DMS53 (cell line): ENCODE results near the gene HES3.
A peak's percentile ranks its signal among the peaks of the same experiment; 100 is the strongest.
"Not testable (repeated sequence)": the region's sequence is repeated elsewhere in the genome, so short reads cannot be mapped to it uniquely, and the experiment has no call there.

Experiments
- DNase-seq: peaks from one replicate; lab custom pipeline; 2025; lab: John Stamatoyannopoulos, UW

The HES3 gene

GRCh38 chr1:6219641-6220040 is 24.3 kb upstream of the HES3 start:
- DNase-seq: not testable (repeated sequence)

GRCh38 chr1:6220236-6220635 is 23.7 kb upstream of the HES3 start:
- DNase-seq: peak; percentile 52

GRCh38 chr1:6221210-6221784 is 22.7 kb upstream of the HES3 start:
- DNase-seq: peak; percentile 35

GRCh38 chr1:6222636-6223035 is 21.3 kb upstream of the HES3 start:
- no peak for DNase-seq

- no peak for DNase-seq
Measured at GRCh38 chr1:6223617-6224016, 20.4 kb upstream of the HES3 start.

- no peak for DNase-seq
Measured at GRCh38 chr1:6224718-6225117, 19.3 kb upstream of the HES3 start.

- no peak for DNase-seq
Measured at GRCh38 chr1:6225651-6226050, 18.3 kb upstream of the HES3 start.

GRCh38 chr1:6233376-6233775 is 10.6 kb upstream of the HES3 start:
- DNase-seq: no peak

GRCh38 chr1:6234502-6235295 is 9.3 kb upstream of the HES3 start:
- DNase-seq: no peak

- DNase-seq: peak; percentile 68
Measured at GRCh38 chr1:6235296-6235677, 8.7 kb upstream of the HES3 start.

- no peak for DNase-seq
Measured at GRCh38 chr1:6237093-6237492, 6.9 kb upstream of the HES3 start.

GRCh38 chr1:6239213-6239752 is 4.7 kb upstream of the HES3 start:
- DNase-seq: no peak

- DNase-seq: peak; percentile 66
Measured at GRCh38 chr1:6239950-6240768, 3.8 kb upstream of the HES3 start.

GRCh38 chr1:6241107-6241886 is 2.7 kb upstream of the HES3 start:
- no peak for DNase-seq

- peak; percentile 58 for DNase-seq
Measured at GRCh38 chr1:6241887-6242740, 1.9 kb upstream of the HES3 start.

GRCh38 chr1:6243053-6243834 is 735 bp upstream of the HES3 start:
- no peak for DNase-seq

GRCh38 chr1:6244401-6245049 is 546 bp downstream of the HES3 start:
- peak; percentile 51 for DNase-seq

GRCh38 chr1:6245086-6245868 is 1.3 kb downstream of the HES3 start:
- DNase-seq: peak; percentile 93
